PC-3 (cell line): ENCODE results near the gene MYO3B. TPM values are rescaled to one million over a fixed set of nuclear protein-coding genes. Genes with fewer than 3 reads are reported as not detected.

Experiments
- ATAC-seq: fragments of 200-7000 bp; cut with Tn5 transposase; 2 replicates; pipeline ENCODE4 v1.9.1; 2020; ENCODE audit warnings: mild to moderate bottlenecking, moderate library complexity
- BruUV-seq: library from RNA; stranded (reverse); fragments of 400-500 nt; replicated peaks from 2 replicates; lab custom pipeline; 2021; lab: Mats Ljungman, UMichigan
- CTCF ChIA-PET: fragments of 300-600 bp; sonication (Branson Sonifier 250); formaldehyde crosslinking; loops from one replicate; lab custom pipeline; 2022; ENCODE audit warnings: antibody characterized with exemption; lab: Charles Lee
- POLR2A ChIA-PET: fragments of 300-600 bp; sonication (Branson Sonifier 250); formaldehyde crosslinking; loops from one replicate; lab custom pipeline; 2022; ENCODE audit warnings: antibody characterized with exemption; ENCODE audit not compliant: unreplicated experiment; lab: Charles Lee
- DNase-seq: peaks from one replicate; pipeline ENCODE4 v3.0.0-alpha.2; 2015
- H2AFZ ChIP-seq: fragments of 300-600 bp; sonication (generic); 2 replicates; pipeline ENCODE4 v1.6.0; 2016; ENCODE audit warnings: antibody characterized with exemption, low read length
- H3F3A ChIP-seq: fragments of 300-600 bp; sonication (generic); one replicate; pipeline ENCODE4 v1.6.0; 2017; ENCODE audit warnings: antibody characterized with exemption, low read length, control low read depth, mild to moderate bottlenecking; ENCODE audit not compliant: unreplicated experiment
- H3K27ac ChIP-seq: fragments of 300-600 bp; sonication (generic); 2 replicates; pipeline ENCODE4 v1.5.1; 2016; ENCODE audit warnings: mild to moderate bottlenecking, low read length
- H3K27me3 ChIP-seq: fragments of 300-600 bp; sonication (generic); 2 replicates; pipeline ENCODE4 v1.6.1; 2016; ENCODE audit warnings: low read length, mixed read lengths
- H3K36me3 ChIP-seq: fragments of 300-600 bp; sonication (generic); 2 replicates; pipeline ENCODE4 v1.6.1; 2016; ENCODE audit warnings: low read depth, mixed run types, low read length, mixed read lengths
- H3K4me1 ChIP-seq: fragments of 300-600 bp; sonication (generic); 2 replicates; pipeline ENCODE4 v1.5.1; 2016; ENCODE audit warnings: low read length; ENCODE audit not compliant: insufficient read depth
- H3K4me2 ChIP-seq: fragments of 300-600 bp; sonication (generic); 2 replicates; pipeline ENCODE4 v1.6.0; 2016; ENCODE audit warnings: low read length
- H3K4me3 ChIP-seq: fragments of 300-600 bp; sonication (generic); 2 replicates; pipeline ENCODE4 v1.5.1; 2016; ENCODE audit warnings: mild to moderate bottlenecking, low read length, mixed read lengths
- H3K79me2 ChIP-seq: fragments of 300-600 bp; sonication (generic); 2 replicates; pipeline ENCODE4 v1.6.1; 2017; ENCODE audit warnings: low read length, mixed read lengths
- H3K9ac ChIP-seq: fragments of 300-600 bp; sonication (generic); 2 replicates; pipeline ENCODE4 v1.6.0; 2016; ENCODE audit warnings: mild to moderate bottlenecking, low read length
- H3K9me2 ChIP-seq: fragments of 300-600 bp; sonication (generic); replicated peaks from 2 replicates; pipeline ENCODE4 v1.6.1; 2016; ENCODE audit warnings: mixed run types, low read length, mixed read lengths
- H3K9me3 ChIP-seq: fragments of 300-600 bp; sonication (generic); 2 replicates; pipeline ENCODE4 v1.6.1; 2016; ENCODE audit warnings: low read length, mixed read lengths
- H4K20me1 ChIP-seq: fragments of 300-600 bp; sonication (generic); 2 replicates; pipeline ENCODE4 v1.6.1; 2016; ENCODE audit warnings: low read length, mixed read lengths
- CTCF ChIP-seq: fragments of 300-600 bp; sonication (generic); conservative IDR thresholded peaks from 2 replicates; pipeline ENCODE4 v1.5.1; 2017; ENCODE audit warnings: antibody characterized with exemption, low read depth, mild to moderate bottlenecking, low read length
- EZH2 ChIP-seq: fragments of 300-600 bp; sonication (generic); IDR thresholded peaks from one replicate; pipeline ENCODE4 v1.6.1; 2017; ENCODE audit warnings: antibody characterized with exemption, mild to moderate bottlenecking, low read length; ENCODE audit not compliant: unreplicated experiment
- EZH2phosphoT487 ChIP-seq: fragments of 300-600 bp; sonication (generic); IDR thresholded peaks from 2 replicates; pipeline ENCODE4 v1.6.1; 2018; ENCODE audit warnings: mild to moderate bottlenecking, antibody characterized with exemption, low read length, borderline replicate concordance
- intact Hi-C: fragments of 100-400 bp; cut with micrococcal nuclease; formaldehyde crosslinking; loops from 2 replicates; pipeline ENCODE4 v1.9.0; 2023
- total RNA-seq: library from RNA; depleted of rRNA; stranded (reverse); fragments of >200 nt; gene quantifications from 2 replicates; pipeline ENCODE4 v1.2.3, GENCODE V29; 2014

The MYO3B gene
- total RNA-seq, 1 experiment from 2014 or later: 1.1 TPM

- intact Hi-C loops: loop anchor here (10.0 kb wide), 2 partner anchors 363 to 503 kb away; no protein-coding TSS in a partner anchor
- ChIA-PET CTCF (no interaction called here), POLR2A (no interaction called here)
- Histone ChIP-seq H3K4me2 (no peak overlapping the region), H2AFZ (no peak overlapping the region), H3K9ac (no peak overlapping the region), H3K9me3 (no peaks in the 10 kb centered on the region), H3K79me2 (no peaks in the 10 kb centered on the region), H3K27ac (no peak overlapping the region), H3K9me2 (no peaks in the 10 kb centered on the region), H3K4me1 (peaks cover 34% of the 10 kb centered on the region), H3K36me3 (no peaks in the 10 kb centered on the region), H3F3A (peaks cover 6% of the 10 kb centered on the region), H3K4me3 (no peak overlapping the region), H3K27me3 (no peaks in the 10 kb centered on the region), H4K20me1 (no peaks in the 10 kb centered on the region)
- no peak for DNase-seq
- no TSS peak for BruUV-seq
- TF ChIP-seq EZH2phosphoT487 (no peak), CTCF (no peak), EZH2 (no peak)
- no peak for ATAC-seq
Observed at GRCh38 chr2:170371231-170371998, 193.5 kb downstream of the MYO3B start.

- Histone ChIP-seq H3K79me2 (no peaks in the 10 kb centered on the region), H3K4me3 (peak overlapping the region; percentile 53), H3K9me3 (no peaks in the 10 kb centered on the region), H3K27ac (peak overlapping the region; percentile 42), H3K4me2 (peak overlapping the region; percentile 79), H3K9me2 (no peaks in the 10 kb centered on the region), H4K20me1 (no peaks in the 10 kb centered on the region), H3K27me3 (no peaks in the 10 kb centered on the region), H3K4me1 (peaks cover 54% of the 10 kb centered on the region), H2AFZ (peak overlapping the region; percentile 49), H3F3A (peaks cover 6% of the 10 kb centered on the region), H3K36me3 (no peaks in the 10 kb centered on the region), H3K9ac (no peak overlapping the region)
- peak; percentile 81 for DNase-seq
- intact Hi-C loops: loop anchor here (10.0 kb wide), 2 partner anchors 360 to 500 kb away; no protein-coding TSS in a partner anchor
- no TSS peak for BruUV-seq
- ChIA-PET POLR2A (interaction anchor here (0.6 kb wide), 1 partner anchor 379 kb away, joined by 3 read pairs; no protein-coding TSS in a partner anchor), CTCF (interaction anchor here (0.6 to 0.7 kb wide), 3 partner anchors 11 to 62 kb away, joined by 3 read pairs; no protein-coding TSS in a partner anchor)
- TF ChIP-seq EZH2phosphoT487: no peak
- no peak for TF ChIP-seq EZH2
- no peak for TF ChIP-seq CTCF
- ATAC-seq: peak; percentile 63
Observed at GRCh38 chr2:170375192-170375591, 197.2 kb downstream of the MYO3B start.
